ENCODE results near the gene NXF1.
"Not testable (repeated sequence)": the region's sequence is repeated elsewhere in the genome, so short reads cannot be mapped to it uniquely, and the experiment has no call there.

NXF1 gene

DNA sequence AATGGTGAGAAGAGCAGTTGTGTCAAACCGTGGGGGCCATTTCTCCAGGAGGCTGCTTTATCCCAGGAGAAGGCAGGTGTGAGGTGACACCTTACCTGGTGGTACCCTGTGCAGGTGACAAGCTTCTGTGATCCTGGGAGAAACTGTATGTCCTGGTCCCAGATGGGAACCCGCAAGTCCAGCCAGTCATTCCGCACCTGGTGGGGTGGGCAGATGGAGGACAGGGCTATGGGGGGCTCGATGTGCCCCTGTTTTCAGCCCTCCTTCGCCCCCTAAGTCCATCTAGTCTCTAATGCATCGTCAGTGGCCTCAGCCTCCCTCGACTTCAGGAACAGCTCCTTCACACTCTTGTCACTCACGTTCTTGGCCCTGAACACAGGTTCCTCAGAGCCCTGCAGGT, 30.1 kb upstream of the NXF1 start:
- intact Hi-C loops (cut with DNase I) = loop anchor here (10.0 kb wide), 1 partner anchor 111 kb away; the partner anchor contains the start of genes HNRNPUL2 and TTC9C

DNA sequence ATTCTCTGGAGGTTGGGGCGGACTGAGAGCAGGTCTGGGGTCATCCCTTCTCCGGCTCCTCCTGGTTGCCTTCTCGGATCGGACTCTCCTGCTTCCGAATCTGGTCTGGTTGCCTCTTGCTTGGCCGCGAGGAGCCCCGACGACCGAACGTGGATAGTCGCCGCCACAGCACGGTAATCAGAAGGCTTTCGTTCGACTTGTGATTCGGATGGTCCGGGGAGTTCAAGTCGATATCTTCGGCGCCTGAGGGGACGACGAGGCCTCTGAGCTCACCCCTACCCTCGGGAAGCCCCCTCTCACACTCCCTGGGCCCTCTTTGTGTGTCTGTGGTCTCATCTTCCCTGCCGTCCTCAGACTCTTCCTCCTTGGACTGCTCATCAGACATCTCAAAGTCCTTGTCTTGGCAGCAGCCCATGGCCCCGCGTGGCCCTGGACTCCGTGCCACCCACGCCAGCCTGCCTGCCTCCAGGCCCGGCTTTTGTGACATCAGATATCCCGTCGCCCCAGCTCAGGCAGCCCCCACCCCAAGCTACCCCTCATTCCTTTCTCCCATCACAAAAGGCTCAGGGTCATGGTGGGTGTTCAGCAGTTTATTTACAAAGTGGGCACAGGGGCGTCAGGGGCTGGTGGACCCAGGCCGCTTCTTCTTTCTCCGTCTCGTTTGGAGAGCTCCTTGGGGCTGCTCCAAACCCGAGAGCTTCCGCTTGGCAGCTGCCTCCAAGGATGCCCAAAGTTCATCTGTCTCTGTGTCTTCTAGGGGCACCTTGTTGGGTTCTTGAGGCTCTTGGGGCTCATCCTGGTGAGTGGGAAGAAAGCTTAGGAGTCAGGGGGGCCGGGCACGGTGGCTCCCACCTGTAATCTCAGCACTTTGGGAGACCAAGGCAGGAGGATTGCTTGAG, 27.3 kb upstream of the NXF1 start, which contains the start of gene TEX54:
Gene TEX54 (minus strand): TSS at position 506 of the 899 bp plus-strand sequence.
- intact Hi-C loops (cut with DNase I) = loop anchor here (5.0 to 10.0 kb wide), 2 partner anchors 40 to 108 kb away; partner anchors contain the start of genes HNRNPUL2, TMEM223 and TTC9C
- DNase-seq = peak in 4 of 10 donors; percentile 2 to 81 (median 13)

More for the DNA sequence above, 30.1 kb upstream of the NXF1 start:
- DNase-seq = peak in 1 of 10 donors; percentile 66

DNA sequence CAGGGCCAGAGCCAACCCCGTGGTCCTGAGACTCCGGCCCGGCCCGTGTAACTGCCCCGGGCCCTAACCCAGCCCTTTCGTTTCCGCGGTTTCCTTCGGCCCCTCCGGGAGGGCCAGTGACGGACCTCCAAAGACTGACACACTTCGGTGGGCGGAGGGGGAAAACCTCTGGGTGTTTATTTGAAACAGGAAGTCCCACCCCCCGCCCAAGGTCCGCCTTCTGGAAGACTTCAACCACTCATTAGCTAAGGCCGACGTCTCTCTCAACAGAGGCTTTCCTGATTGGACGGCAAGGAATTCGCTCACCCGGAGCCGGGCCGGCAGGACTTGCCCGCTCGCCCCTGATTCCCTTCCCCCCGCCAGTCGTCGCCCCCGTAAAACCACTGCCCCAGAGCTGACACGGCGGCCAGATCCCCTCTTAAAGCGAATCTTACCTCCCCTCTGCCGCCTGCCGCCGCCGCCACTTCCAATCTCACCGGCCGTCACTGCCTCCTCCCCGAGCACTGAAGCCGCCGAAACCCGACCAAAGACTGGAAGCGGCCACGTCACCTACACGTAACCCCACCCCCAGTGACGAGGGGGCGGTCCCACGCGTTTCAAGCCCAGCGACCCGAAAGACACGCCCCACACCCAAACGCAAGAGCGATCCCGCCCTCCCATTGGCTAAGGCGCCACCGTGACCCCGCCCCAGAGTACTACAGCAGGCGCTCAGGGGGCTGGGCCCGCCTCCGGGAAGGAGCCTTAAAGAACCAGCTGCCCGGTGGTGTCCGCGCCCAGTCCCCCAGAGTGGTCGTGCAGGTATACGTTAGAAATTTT, 26.5 kb upstream of the NXF1 start, which contains the start of gene STX5:
Gene STX5 (minus strand): TSS at position 532 of the 816 bp plus-strand sequence. CDS start 808 bp downstream, outside the sequence.
- intact Hi-C loops (cut with DNase I) = loop anchor here (5.0 to 10.0 kb wide), 2 partner anchors 39 to 107 kb away; partner anchors contain the start of genes HNRNPUL2, TMEM223 and TTC9C
- peak; percentile 100 for DNase-seq

DNA sequence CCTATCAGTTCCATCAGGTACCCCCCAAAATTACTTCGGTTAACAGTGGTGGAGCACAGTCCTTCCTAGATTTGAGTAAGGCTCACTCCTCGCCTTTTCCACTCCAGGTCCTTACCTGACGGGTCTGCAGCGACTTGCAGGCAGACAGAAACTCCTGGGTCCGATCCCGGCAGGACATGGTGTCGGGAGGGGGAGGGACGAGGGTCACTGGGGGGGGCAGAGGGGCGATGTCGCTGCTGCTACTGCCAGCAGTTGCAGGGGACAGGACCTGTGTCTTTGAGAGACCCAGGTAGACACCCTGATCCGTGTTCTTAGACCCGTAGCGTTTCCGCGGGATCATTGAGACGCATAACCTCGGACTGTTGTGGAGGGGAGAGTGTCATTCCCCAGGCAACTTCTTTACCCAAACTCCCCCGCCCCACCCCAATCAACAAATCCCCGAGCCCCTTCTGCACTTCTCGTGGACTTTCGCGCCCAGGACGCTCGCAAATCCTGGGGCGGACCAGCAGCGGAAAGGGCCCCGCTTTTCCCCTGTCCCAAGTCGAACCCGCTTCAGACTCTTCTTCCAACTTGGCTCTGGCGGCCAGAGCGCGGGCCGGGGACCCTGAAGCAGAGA, 25.8 kb upstream of the NXF1 start:
- no peak for DNase-seq
- intact Hi-C loops (cut with DNase I) = loop anchor here (5.0 to 10.0 kb wide), 2 partner anchors 39 to 106 kb away; partner anchors contain the start of genes HNRNPUL2, TMEM223 and TTC9C

DNA sequence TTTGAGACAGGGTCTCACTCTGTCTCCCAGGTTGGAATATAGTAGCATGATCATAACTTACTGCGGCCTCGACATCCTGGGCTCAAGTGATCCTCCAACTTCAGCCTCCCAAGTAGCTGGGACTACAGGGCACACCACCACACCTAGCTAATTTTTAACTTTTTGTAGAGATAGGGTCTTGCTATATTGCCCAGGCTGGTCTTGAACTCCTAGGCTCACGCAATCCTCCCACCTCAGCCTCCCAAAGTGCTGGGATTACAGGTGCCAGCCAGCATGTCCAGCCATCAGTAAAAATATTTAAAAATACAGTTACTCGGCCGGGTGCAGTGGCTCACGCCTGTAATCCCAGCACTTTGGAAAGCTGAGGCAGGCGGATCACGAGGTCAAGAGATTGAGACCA, 22.9 kb upstream of the NXF1 start:
- intact Hi-C loops (cut with DNase I) = not testable (repeated sequence)
- peak in 1 of 10 donors; percentile 3 for DNase-seq

DNA sequence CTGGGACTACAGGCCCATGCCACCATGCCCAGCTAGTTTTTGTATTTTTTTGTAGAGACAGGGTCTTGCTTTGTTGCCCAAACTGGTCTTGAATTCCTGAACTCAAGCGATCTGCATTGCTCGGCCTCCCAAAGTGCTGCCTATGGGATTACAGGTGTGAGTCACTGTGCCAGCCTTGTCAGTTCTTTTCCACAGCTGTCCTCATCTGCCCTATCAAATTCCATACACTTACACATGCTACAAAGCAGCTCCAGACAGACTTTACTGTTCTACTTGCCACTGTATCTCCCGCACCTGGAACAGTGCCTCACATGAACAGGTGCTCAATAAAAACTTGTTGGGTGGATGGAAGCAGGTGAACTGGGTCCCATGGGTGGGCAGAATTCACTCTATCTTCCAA, 18.4 kb upstream of the NXF1 start:
- peak in 1 of 10 donors; percentile 5 for DNase-seq
- intact Hi-C loops (cut with DNase I) = no loop called here

DNA sequence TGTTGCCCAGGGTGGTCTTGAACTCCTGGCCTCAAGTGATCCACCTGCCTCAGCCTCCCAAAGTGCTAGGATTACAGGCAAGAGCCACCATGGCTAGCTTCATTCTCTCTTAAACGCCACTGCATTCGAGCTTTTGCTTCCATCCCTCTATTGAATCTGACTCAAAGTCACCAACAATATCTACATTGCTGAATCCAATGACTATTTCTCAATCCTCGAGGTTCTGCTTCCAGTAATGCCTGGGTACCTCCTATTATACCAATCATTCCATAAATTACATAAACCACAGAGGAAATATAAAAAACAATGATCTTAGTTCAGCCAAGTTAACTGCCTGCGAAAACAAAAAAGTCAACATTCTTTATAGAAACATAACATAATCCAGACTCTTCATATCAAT, 11.9 kb upstream of the NXF1 start:
- no peak for DNase-seq
- intact Hi-C loops (cut with DNase I) = no loop called here

DNA sequence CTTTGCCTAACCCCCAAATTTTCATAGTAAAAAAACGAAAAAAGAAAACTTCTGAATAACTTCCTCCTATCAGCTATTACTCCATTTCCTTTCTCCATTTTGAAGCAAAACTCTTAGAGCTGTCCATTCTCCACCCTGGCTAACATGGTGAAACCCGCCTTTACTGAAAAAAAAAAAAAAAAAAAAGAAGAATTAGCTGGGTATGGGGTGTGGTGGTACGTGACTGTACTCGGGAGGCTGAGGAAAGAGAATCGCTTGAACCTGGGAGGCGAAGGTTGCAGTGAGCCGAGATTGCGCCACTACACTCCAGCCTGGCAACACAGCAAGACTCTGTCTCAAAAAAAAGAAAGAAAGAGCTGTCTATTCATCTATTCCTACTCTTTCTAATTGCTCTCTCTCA, 11.3 kb upstream of the NXF1 start:
- DNase-seq = peak in 1 of 10 donors; percentile 13
- intact Hi-C loops (cut with DNase I) = no loop called here

DNA sequence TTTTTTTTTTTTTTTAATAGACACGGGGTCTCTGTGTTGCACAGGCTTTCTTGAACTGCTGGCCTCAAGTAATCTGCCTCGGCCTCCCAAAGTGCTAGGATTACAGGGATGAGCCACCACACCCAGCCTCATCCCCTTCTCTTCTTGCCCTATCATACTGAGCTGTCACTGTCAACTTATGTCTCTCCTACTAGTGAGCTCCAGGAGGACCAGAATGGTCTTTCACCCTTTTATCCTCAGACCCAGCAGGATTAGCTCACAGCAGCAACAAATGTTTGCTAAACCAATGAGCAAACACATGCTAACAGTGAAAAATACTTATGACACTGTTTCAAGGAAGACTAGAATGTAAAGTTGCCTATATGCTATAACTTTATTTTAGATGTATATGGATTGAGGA, 6.4 kb upstream of the NXF1 start:
- peak in 1 of 10 donors; percentile 1 for DNase-seq
- intact Hi-C loops (cut with DNase I) = no loop called here

DNA sequence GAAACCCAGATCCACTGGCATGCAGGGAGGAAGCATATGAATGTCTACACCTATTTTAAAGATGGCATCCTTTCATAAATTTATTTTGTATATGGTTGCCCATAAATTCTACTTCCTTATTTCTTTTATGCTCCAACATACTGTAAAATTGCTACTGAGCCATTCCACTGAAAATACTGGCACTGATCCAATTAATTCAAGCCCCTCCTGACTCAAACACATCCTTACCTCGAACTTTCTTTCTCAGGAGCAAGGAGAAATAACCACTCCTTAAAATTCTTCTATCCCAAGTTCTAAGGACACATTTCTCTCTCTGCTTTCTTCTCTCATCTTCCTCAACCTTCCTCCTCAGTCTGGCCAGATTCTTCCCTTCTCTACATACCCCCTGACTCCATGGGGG, 5.5 kb upstream of the NXF1 start:
- intact Hi-C loops (cut with DNase I) = no loop called here
- DNase-seq = peak in 1 of 10 donors; percentile 1

DNA sequence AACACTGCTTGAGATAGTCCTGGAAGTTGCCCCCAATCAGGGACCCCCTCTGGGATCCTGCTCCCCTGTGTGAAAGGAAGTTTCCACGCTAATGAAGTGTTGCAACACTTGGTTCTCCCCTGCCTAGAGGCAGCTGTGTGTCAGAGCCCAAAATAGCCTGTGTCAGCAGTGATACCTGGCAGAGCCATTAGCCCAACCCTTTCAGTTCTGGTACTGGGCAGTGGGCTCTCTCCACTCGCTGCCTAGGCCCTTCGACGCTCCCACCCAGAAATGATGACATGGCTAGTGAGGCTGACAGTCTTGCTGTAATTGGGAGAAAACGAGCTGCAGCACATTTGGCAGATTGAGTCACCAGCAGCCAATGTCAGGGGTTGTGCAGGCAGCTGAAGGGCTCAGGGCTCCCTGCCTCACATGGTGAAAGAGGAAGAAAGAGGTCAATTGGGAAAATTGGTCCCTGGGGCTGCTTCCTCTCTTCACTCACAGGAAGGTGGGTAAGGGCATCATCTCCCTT, 1.4 kb upstream of the NXF1 start:
- peak in 1 of 10 donors; percentile 72 for DNase-seq
- intact Hi-C loops (cut with DNase I) = no loop called here

DNA sequence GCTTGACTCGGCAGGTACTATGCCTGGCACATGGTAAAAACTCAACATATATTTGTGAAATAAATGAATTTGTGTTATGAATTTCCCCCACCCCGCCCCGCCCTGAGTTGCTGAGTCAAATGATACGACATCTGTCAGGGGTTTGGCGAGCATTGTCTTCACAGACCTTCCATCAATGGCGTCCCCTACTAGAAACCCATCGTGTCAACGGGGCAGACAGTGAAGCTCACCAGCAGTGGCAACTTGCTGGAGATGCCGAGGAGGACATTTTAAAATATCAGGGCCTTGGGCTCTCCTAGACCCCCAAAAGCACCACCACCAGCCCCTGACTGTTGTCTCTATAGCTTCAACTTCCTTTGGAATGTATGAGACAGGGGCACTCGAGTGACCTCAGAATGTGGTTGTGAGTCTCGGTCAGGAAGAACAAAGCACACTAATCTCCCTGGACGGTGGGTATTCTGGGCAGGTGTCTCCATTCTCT, 761 bp upstream of the NXF1 start:
- DNase-seq = peak in 1 of 10 donors; percentile 34
- intact Hi-C loops (cut with DNase I) = loop anchor here (2.0 kb wide), 1 partner anchor 51 kb away; the partner anchor contains the start of gene ZBTB3

DNA sequence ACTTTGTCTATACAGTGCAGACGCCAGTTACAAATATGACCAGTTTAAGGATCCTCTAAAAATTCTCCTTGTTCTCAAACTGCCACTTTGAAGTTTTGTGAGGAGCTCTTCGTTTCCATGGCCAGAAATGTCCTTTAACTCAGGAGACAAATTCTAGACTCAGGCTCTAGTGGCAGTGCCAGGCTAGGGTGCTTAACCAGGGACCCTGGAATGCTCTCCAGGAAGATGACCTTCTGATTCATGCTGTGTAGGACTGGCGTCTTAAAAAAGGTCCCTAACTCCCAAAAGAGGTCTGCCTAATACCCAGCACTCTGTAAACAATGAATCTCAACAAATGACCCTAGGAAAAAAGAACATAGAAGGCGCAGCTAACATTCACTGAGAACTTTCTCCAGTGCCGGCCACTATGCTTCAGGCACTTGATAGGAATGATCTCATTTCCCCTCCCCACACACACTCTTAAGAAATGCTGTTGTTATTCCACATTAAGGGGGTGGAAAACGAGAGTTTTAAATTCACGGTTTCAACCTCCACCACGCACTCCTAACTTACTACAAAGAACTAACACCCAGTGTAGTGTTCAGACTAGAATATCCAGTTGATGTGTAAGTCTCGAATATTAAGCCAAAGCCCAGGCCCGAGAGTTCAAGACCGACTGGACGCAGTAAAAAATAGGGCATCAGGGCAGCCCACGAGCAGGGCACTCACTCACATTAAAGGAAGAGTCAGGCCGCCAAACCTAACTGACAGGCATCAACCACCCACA, 747 bp downstream of the NXF1 start:
- intact Hi-C loops (cut with DNase I) = loop anchor here (2.0 kb wide), 1 partner anchor 50 kb away; the partner anchor contains the start of gene ZBTB3
- peak in 1 of 10 donors; percentile 25 for DNase-seq

DNA sequence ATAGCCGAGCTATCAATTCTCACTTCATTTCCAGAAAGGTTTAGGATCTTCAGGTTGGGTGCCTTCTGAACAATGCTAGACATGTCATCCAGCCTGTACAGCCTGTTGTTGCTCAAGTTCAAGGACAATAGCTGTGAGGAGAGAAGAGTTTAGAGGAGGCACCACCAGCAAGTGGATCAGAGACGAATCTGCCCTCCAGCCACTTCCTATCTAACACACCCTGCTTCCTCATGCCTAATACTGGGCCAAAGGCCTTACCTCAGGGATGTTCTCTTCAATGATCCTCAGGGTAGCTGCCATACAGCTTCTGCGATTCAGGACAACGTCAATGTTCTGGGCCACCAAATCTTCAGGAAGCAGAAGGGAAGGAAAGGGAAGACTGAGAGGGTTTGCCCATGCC, 4.2 kb downstream of the NXF1 start:
- intact Hi-C loops (cut with DNase I) = no loop called here
- no peak for DNase-seq

DNA sequence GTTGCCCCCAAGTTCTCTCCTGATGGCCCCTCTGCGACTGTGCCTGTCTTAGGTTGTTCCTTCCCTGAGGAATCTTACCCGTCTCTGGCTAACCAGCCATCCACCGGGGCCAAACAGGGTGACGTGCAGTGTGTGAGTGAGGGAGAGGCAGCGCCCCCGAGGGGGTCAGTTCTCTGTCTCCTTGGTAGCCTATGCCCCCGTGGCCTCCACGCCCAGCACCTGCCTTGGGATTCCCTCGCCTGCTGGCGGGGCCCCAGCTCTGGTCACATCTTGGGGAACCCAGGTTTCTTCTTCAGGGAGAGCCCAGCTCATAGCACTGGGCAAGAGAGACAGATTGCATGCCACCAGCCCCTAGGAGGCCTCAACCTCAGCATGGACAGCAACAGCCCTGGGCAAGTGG, 5.8 kb downstream of the NXF1 start:
- intact Hi-C loops (cut with DNase I) = no loop called here
- DNase-seq = peak in 2 of 10 donors; percentile 52 to 80

DNA sequence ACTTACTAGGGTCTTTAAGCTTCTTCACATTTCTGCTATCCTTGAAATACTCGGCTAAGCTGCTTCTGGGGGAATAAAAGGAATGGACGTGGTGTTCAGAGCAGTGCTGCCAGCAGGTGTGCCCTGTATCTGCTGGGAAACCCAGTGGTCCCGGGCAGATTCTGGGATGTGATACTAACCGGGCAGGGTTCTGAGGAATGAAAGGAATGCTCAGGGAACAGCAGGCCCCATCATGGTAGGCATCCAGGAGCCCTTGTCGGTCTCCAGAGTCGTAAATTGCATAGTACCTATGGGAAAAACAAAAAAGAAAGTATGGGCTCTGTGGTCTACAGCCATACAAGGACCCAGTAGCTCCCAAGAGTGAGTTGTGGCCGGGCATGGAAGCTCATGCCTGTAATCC, 9.0 kb downstream of the NXF1 start:
- DNase-seq = peak in 2 of 10 donors; percentile 9 to 55

DNA sequence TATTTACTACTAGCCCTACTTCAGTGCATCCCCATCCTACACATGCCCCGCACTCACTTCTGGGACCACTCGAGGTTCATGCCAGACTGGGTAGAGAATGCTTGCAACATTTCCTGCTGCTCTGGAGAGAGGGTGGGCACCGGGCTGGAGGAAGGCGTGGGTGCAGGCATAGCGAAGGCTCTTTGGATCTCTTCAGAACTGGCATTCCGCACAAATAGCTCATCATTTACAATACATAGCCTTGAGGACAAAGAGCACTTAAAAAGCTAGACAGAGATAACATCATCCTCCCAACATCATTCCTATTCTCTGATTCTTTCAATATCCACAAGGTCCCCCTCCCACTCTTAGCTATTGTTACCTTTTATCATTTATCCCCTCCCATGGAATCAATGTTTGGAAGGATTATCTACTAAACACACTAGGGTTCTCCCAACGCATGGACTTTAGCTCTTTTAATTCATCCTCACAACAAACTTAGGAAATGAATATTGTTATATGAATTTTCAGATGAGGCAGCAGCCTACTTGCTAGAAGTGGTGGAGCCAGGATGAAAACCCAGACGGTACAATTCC, 11.0 kb downstream of the NXF1 start:
- intact Hi-C loops (cut with DNase I) = loop anchor here (5.0 kb wide), 1 partner anchor 38 kb away; the partner anchor contains the start of genes STX5 and TEX54
- peak in 1 of 10 donors; percentile 23 for DNase-seq

More for the DNA sequence above, 9.0 kb downstream of the NXF1 start:
- intact Hi-C loops (cut with DNase I) = no loop called here

DNA sequence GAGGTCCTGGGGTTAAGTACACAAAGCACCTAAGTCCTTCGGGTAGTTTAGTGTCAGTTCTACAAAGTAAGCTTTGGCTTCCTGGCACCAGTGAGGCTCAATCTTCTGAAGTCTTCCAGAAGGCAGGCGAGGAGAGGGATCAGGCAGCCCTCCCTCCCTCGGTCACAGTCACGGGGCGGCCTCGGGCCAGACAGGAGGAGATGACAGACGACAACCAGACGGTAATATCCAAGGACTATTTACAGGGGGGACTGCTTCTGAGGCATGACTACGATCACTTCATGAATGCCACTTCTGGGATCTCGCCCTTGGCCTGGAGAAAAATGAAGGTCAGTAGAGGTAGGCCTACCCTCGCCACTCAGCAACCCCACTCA, 13.1 kb downstream of the NXF1 start:
- intact Hi-C loops (cut with DNase I) = loop anchor here (5.0 kb wide), 1 partner anchor 40 kb away; the partner anchor contains the start of genes STX5 and TEX54
- DNase-seq = peak in 2 of 10 donors; percentile 67 to 72
